NCI-H446 treated with DMSO at 0.1 percent for 48 hours (cell line): Measurements from ENCODE around the gene MEOX1.
A peak's percentile ranks its signal among the peaks of the same experiment; 100 is the strongest.

Experiments used
- DNase-seq: peaks from one replicate; lab custom pipeline; 2025; lab: John Stamatoyannopoulos, UW

MEOX1 gene

DNA sequence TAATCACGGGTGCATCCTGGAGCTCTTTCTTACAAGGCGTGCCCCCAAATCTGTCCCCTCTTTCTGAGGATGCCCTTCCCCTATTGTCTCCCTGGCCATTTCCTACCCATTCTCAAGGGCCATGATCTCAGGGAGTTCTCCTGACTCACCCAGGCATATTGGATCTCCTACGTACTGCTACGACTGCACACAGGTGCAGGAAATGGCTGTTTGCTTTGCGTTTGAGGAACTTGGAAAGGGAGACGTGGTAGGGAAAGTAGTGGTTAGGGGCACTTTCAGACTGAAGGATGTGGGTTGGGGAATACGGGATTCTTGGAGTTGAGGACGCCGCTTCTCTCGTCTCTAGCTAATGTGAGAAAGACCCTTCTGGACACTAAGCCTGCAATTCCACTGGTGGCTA lies 18.7 kb upstream of the MEOX1 start:
- no peak for DNase-seq

- no peak for DNase-seq
Observed at GRCh38 chr17:43679911-43680310, 18.2 kb upstream of the MEOX1 start.

- no peak for DNase-seq
Observed at GRCh38 chr17:43679401-43679800, 17.7 kb upstream of the MEOX1 start.

GRCh38 chr17:43676471-43676870 lies 14.7 kb upstream of the MEOX1 start:
- DNase-seq, result no peak

DNA sequence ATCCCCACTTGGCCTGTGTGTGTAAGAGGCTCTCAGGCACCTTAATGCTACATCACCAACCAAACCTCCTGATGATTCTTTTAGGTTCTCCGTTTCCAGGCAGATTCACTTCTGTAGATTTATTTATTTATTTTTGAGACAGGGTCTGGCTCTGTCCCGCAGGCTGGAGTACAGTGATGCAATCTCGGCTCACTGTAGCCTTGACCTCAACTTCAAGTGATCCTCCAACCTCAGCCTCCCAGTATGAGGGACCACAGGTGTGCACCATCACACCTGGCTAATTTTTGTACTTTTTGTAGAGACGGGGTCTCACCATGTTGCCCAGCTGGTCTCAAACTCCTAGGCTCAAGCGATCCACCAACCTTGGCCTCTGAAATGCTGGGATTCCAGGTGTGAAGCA lies 12.7 kb upstream of the MEOX1 start:
- no peak for DNase-seq

DNA sequence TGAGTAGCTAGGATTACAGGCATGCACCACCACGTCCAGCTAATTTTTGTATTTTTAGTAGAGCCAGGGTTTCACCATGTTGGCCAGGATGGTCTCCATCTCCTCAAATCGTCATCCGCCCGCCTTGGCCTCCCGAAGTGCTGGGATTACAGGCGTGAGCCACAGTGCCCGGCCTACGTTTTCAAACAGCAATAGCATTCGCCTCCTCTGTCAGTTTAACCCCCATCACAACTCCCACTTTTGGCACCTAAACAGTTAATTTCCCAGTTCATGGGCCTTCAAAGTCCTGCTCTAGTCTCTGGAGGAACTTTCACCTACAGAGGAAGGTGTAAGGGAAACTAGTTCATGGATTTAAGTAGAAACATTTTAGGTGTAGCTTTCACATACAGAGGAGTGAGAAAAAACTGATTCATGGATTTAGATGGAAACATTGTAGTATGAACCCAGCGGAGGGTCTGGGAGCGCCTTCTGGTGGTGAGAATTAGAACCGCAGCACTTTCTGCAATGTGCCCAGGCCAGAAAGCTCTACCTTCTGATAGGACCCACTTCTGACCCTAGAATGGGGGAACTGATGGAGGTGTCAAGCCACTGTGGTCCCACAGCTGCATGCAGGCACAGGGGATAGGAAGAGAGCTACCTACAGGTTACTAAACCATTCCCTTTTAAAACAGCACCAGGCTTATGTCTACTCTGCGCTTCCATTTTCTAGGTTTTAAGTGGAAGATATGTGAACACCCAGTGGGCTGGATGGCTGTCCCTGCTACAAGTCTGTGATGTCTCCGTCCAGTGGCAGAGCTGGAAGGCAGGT lies 12.0 kb upstream of the MEOX1 start:
- DNase-seq, result no peak

- no peak for DNase-seq
Observed at GRCh38 chr17:43671755-43672519, 10.2 kb upstream of the MEOX1 start.

- DNase-seq, result peak; percentile 84
Observed at GRCh38 chr17:43671031-43671692, 9.4 kb upstream of the MEOX1 start.

- no peak for DNase-seq
Observed at GRCh38 chr17:43670645-43671030, 8.9 kb upstream of the MEOX1 start.

- no peak for DNase-seq
Observed at GRCh38 chr17:43669971-43670644, 8.4 kb upstream of the MEOX1 start.

- DNase-seq, result no peak
Observed at GRCh38 chr17:43667947-43668348, 6.2 kb upstream of the MEOX1 start.

- DNase-seq, result no peak
Observed at GRCh38 chr17:43667506-43667905, 5.8 kb upstream of the MEOX1 start.

DNA sequence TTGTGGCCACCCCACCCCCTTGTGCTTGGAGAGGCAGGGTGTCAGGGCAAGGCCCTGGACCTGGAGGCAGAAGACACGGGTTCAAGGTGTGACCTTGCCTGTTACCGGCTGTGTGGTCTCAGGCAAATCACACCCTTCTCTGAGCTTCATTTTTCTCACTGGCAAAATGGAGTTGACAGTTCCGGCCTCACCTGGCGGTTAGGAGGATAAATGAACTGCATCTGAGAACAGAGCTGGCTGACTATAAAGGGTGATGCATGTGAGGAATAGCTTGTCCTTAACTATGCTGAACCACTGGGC lies 4.2 kb upstream of the MEOX1 start:
- DNase-seq, result no peak

GRCh38 chr17:43665084-43665936 lies 3.6 kb upstream of the MEOX1 start:
- DNase-seq, result no peak

DNA sequence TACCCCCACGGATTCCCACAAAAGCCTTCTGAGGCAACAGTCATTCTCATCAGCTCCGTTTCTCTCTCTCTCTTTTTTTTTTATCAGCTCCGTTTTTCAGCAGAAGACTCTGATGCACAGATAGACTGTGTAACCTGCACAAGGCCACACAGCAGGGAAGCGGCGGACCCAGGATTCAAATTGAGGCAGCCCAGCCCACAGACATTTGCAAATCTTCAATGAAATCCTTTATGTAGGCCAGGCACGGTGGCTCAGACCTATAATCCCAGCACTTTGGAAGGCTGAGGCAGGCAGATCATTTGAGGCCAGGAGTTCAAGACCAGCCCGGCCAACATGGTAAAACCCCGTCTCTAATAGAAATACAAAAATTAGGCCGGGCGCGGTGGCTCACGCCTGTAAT lies 2.4 kb upstream of the MEOX1 start:
- no peak for DNase-seq

DNA sequence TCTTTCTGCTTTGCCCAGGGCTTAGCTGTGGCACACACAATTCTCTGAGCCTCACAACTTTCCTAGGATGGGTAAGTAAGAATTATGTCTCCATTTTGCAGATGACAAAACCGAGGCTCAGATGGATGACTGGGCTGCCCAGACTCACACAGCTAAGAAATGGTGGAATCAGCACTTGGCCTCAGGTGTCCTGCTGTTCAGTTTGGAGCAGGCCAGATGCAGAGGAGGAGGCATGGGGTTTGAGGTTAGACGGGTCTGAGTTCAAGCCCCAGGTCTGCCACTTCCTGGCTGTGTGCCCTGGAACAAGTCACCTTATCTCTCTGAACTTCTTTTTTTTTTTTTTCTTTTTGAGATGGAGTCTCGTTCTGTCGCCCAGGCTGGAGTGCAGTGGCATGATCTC lies 1.7 kb upstream of the MEOX1 start:
- DNase-seq, result no peak

- no peak for DNase-seq
Observed at GRCh38 chr17:43662413-43663141, 855 bp upstream of the MEOX1 start.

- DNase-seq, result no peak
Observed at GRCh38 chr17:43660816-43661493, 767 bp downstream of the MEOX1 start.

GRCh38 chr17:43659823-43660617 lies 1.7 kb downstream of the MEOX1 start:
- no peak for DNase-seq

- no peak for DNase-seq
Observed at GRCh38 chr17:43658900-43659299, 2.8 kb downstream of the MEOX1 start.
